ENCODE data around the gene NRN1L.

The NRN1L gene

DNA sequence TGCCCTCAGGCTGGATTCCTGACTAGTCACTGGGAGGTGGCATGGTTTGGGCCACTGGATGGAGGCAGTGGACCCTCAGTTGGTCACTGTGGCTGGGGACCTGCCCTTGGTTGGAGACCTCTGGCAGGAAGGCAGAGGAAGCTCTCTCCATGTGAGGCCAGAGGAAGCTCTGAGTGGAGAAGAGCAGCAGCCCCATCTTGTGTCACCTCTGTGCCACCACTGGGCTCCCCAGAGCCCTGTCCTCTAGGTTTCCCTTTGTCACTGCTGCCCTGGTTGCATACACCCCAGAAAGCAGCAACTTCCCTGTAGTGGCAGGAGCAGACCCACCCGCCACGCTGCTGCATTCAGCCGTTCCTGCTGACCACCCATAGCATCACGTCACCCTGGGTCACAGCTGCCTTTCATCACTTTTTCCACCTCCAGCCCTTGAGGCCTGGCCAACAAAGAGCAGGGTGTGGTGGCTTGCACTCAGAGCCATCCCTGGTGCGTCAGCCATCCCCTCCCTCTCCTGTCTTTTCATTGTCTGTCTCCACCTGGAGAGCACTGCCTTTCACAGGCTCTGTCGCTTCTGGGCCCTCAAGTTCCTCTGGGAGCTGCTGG lies 35.0 kb downstream of the NRN1L start:
- no peak for DNase-seq

DNA sequence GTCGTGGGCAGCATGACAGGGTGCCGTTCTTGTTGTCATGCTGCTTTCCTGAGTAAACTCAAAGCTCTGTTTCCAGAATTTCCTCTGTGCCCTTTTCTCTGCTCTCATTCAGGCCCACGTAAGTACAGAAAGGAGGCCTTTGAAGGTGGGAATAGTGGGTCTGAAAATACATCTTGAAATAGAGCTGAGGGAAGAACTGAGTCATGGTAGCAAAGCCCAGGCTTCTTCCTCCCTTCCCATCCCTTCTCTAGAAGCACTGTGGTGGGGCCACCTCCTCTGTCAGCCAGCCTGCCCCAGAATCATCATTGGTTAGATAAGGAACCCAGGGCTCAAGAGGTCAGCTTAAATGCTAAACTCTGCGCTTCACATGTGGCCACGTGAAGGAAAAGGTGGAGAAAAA lies 37.5 kb downstream of the NRN1L start:
- no peak for DNase-seq

DNA sequence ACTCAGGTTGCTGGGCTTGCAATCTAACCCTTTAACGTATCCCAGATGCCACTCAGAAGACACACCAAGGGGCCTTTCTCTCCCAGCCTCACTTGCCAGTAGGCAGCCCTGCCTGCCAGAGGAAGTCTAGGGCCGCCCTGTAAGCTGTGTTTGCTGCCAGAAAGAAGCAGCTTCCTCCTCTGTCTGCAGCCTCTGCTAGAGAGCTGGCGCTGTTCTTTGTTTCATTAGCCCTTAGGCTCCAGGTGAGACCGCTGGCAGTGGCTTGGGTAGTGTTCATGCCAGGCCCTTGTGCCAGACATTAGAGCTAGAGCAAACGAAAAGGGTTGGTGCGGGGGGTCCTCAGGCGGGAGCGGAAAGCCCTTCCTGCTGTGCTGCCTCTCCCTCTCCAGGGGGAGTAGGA lies 38.1 kb downstream of the NRN1L start:
- no peak for DNase-seq

DNA sequence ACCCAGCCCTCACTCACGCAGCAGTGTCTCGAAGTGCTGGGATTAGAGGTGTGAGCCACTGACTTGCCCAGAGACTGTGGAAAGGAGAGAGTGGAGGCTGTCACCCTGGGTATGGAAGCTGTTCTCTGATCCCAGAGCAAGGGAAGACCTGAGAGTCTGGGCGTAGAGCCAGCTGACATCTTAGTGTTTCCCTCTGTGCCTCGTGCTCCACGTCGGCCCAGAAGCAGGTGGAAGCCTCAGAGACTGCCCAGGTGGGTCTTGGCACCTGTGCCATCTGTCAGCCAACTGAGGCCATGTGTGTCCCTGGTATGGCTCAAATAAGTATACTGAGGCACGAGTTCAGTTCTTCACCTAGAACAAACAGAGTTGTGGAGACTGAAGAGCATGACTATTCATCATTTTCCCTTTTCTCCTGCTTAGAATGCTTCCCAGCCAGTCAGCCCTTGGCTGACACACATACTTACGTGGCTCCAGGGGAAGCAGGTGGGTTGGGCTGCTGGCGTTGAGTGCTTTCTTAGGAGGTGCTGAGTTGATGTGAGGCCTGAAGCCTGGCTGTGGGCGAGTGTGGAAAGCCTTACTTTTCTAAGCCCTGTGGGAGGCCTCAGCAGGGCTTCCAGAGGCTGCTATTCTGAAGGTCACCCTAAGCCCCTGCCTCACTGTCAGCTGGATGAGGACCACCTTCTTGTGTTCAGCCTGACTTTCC lies 38.9 kb downstream of the NRN1L start:
- DNase-seq = no peak

DNA sequence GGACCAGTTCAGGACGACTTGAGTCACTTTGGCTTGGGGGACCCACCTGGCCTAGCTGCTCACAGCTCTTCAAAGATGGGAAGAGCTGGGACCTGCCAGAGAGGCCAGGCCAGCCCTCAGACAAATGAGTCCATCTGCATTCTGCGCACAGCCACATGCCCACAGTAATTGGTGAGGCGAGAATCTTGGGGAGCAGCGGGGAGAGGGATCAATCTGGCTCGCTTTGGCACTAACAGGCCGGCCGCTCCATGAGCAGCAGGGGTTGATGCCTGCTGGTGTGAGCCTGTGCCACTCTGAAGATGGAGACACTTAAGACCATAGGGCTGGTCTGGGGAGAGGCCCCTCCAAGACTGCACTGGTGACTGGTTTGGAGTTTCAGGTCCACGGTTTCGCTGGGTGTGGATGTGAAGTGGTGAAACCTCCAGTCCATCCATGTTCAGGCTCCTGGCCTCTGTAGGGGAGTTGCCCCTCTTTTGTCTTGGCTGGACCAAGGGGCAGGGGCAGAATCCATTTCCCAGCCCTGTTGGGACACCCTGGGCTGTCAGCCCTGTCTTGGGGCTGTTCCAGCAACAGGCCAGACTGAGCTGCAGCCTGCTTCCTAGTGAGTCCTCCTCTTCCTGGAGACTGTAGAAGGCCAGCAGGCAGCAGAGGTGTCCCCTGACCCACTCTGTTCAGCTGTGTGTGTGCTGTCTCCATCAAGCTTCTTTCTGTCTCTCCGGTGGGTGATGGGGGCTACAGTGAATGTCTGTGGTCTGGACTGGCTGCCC lies 39.6 kb downstream of the NRN1L start:
- no peak for DNase-seq

DNA sequence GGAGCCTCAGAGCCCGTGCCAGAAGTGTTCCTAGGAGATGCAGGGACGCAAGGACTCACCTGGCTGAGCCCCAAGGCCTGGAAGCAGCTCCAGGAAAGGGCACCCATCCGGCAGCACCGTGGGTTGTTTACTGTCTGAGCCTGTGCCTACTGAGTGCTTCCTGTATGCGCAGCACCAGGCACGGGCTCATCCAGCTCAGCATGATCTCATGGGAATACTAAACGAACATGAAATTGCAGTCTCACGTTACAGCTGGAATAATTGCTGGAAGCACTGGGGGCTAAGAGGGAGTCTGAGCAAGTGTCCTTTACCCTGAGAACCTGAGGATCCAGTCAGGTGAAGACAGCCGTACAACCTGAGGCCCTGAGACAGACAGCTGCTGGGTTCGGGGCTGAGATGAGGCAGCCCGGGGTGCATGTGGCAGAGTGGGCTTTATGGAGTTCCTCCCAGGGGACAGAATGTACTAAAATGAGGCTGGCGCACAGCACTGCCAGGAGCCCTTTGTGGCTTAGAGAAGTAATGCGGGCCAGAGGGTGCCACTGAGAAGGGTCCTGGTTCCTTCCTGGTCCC lies 41.6 kb downstream of the NRN1L start:
- DNase-seq = no peak

DNA sequence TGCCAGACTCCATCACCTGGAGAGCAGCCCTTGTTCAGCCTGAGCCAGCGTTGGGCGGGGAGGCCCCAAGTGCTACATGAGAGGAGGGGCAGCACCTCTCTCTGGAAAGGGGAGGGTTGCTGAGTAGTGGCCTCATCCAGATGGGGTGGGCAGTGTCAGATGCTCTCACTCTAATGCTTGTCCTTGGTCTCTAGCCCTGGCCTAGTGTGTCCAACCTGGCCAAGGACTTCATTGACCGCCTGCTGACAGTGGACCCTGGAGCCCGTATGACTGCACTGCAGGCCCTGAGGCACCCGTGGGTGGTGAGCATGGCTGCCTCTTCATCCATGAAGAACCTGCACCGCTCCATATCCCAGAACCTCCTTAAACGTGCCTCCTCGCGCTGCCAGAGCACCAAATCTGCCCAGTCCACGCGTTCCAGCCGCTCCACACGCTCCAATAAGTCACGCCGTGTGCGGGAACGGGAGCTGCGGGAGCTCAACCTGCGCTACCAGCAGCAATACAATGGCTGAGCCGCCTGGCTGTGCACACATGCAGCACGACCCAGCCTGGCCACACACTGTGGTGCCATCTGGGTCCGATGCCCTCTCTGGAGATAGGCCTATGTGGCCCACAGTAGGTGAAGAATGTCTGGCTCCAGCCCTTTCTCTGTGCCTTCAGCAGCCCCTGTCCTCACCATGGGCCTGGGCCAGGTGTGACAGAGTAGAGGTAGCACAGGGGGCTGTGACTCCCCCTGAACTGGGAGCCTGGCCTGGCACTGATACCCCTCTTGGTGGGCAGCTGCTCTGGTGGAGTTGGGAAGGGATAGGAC lies 42.7 kb downstream of the NRN1L start:
- no peak for DNase-seq

DNA sequence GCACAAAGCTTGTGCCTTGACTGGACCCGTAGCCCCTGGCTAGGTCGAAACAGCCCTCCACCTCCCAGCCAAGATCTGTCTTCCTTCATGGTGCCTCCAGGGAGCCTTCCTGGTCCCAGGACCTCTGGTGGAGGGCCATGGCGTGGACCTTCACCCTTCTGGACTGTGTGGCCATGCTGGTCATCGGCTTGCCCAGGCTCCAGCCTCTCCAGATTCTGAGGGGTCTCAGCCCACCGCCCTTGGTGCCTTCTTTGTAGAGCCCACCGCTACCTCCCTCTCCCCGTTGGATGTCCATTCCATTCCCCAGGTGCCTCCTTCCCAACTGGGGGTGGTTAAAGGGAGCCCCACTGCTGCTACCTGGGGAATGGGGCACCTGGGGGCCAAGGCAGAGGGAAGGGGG lies 43.5 kb downstream of the NRN1L start:
- DNase-seq = no peak

DNA sequence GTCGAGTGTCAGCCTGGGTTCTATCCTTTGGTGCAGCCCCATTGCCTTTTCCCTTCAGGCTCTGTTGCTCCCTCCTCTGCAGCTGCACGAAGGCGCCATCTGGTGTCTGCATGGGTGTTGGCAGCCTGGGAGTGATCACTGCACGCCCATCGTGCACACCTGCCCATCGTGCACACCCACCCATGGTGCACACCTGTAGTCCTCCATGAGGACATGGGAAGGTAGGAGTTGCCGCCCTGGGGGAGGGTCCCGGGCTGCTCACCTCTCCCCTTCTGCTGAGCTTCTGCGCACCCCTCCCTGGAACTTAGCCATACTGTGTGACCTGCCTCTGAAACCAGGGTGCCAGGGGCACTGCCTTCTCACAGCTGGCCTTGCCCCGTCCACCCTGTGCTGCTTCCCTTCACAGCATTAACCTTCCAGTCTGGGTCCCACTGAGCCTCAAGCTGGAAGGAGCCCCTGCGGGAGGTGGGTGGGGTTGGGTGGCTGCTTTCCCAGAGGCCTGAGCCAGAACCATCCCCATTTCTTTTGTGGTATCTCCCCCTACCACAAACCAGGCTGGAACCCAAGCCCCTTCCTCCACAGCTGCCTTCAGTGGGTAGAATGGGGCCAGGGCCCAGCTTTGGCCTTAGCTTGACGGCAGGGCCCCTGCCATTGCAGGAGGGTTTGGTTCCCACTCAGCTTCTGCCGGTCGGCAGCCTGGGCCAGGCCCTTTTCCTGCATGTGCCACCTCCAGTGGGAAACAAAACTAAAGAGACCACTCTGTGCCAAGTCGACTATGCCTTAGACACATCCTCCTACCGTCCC lies 44.1 kb downstream of the NRN1L start:
- DNase-seq = peak; percentile 77

DNA sequence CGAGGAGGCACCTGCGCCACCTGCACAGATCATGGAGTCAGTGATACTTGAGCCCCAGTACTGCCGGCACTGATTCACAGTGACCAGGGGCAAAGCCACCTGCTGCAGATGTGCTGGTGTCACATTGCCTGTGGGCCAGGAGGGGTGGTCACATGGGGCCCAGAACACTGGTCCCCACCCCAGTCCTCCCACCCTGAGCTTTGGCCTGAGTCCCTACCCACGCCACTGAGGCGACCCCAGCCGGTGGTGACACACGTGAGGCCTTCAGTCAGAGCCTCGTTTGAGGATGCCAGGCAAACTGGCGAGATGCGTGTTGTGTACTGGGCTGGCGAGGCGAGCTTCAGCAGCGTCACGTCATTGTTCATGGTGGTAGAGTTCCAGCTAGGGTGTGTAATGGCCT lies 45.5 kb downstream of the NRN1L start:
- DNase-seq = no peak

DNA sequence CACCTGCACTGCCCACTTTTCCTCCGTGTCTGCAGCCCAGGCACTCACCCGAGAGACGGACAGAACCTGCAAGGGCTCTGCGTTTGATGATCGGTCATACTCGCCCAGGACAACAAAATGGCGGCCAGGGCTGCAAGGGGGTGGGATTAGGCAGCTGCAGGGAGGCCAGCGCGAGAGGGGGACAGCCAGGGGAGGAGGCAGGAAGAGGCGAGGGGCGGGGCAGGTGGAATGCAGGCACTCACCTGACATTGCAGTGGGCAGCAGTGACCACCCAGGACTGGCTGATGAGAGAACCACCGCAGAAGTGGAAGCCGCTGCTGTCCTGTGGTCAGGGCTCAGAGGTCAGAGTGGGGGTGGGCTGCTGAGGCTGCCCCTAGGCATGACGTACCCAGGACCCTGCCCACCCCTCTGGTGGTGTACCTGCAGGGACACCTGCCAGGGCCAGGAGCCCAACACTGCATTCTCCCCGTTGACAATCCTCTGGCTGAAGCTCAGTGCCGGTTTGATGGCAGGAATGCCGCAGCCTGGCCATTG lies 46.1 kb downstream of the NRN1L start:
- no peak for DNase-seq

DNA sequence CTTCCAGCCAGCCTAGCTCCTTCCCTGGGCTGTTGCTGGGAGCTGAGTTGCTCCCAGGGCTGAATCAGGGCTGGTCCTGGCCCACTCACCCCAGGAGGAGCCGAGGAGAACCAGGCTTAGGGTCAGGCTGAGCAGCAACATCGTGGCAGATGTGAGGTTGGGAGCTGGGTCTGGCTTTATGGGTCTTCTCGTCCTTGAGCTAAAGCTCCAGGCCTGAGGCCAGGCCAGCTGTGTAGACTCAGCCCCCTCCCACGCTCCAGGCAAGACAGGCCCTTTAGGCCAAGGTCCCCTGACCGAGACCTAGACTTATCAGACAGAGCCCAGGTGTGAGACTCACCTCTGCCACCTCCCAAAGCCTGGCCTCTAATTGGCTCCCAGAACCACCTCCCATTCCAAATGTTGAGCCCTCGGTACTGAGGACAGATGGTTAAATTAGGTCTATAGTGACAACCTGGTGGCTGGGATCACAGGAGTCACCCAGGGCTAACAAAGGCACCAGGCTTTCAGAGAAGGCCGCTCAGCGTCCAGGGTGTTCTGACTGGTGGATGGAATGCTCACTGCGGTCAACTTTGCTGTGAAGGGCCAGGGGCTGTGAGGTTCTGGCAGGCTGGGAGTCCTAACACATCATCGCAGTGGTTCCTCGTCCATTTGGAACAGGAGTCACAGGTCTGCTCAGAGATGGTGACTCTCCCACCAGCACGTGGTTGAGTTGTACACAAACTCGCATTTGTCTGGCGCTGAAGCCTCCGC lies 47.2 kb downstream of the NRN1L start, which contains the start of gene CTRL:
Gene CTRL, minus strand, starts transcription at position 151 of the 750 bp plus-strand sequence. Its CDS starts 10 bp downstream, at position 141.
- no peak for DNase-seq

DNA sequence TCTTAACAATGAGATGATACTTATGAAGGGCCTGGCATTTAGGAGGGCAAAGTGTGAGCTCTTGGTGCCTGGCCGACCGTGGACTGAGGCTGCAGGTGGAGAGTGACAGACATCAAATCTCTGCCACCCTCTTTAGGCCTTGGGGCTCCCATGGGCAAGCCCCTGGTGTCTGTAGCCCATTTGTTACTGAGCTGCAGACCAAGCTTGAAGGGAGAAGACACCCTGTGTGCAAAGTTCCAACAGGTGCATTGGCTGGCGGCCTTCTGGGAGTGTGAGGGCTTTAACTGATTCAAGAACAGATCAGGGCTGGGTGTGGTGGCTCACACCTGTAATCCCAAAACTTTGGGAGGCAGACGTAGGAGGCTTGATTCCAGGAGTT lies 47.8 kb downstream of the NRN1L start:
- no peak for DNase-seq

DNA sequence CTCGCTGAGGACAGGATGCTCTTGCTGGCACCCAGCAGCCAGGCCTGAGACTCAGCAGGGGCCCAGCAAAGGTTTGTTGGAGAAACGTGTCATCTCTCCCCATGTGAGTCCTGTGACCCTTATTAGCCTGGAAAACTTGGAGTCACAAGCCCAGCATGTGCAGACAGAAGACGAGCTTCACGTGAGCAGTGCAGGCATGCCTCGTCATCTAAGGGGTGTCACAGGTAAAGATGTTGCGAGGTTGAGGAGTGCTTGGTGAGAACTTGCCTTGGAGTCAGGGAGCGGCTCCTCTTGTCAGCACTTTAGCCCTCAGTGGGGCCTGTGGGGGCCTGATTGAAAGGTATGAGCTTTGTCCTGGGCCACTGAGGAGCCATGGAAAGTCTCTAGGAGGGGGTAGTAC lies 49.1 kb downstream of the NRN1L start:
- DNase-seq = no peak

DNA sequence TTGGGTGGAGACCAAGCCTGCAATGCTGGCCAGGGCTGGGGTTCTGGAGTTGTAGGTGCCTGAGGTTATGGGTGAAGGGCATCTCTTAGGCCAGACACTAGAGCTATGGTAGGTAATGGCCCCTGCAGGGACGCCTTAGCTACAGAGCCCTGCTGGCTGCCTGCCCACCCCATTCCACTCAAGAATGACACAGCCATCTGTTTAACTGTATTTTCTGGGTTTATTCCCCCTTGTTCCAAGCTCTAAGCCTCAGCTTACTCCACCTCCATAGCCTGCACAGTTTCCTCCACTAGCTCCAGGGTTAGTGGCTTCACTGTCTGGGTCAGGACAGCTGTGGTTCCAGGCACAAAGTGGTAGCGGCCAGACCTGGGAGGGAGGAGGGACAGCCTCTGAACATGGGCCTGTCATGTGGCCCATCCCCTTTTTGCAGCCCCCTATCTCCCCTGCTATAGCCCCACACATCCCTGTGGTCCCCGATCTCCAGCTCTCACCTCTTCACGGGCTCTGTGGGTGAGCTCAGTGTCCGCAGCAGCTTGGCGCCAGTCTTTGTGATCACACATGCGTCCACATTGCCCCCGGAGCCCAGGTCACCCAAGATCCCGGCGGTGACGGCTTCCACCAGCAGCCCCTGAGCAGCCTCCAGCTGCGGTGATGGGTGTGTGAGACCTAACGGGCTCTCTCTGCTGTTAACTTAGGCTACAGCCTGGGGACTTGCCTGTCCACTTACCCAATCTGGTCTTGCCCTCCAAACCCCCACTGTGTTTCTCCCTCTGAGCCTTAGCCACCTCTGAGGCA lies 49.8 kb downstream of the NRN1L start:
- no peak for DNase-seq

DNA sequence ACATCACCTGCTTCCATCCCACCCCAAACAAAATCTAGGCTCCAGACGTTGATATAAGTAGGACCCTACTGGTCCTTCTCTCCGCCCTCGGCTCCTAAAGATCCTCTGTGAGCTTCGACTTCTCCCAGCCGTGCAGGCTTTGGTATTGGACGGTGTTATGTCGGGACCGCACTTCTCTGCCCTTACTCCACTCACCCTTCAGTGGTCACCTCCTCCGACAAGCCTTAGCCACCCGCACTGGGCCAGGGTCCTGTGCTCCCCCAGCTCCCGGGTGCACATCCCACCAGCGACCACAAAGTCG lies 50.4 kb downstream of the NRN1L start:
- no peak for DNase-seq

DNA sequence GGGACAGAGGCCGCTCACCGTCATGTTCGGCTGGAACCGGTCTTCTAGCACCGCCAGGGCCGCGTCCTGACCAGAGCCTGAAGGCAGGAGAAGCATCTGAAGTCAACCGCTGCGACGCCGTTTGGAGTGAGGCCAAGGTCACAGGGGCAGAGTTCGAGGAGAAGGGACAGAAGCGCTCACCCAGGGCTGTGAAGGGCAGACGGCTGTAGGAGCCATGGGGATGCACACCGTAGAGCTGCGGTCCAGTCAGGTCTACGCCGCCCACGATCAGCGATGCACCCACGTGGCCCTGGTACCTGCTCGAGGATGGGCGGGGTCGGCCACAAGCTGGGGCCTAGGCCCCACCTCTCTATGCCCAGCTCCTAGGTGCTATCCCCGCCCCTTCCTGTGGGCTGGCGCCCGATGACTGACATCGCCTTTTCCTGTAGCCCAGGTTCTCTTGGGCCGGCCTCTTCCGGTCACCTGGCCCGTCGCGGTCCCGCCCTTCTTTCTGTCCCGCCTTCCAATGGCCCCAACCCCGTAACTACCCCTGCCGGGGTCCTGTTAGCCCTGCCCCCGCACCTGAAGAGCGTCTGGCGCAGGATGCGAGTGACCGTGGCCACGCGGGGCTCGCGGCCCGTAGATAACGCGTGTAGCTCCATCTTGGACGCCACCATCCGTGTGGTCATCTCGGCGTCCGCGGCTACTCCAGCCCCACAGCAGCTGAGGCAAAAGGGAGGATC lies 50.9 kb downstream of the NRN1L start:
- DNase-seq = peak; percentile 95
